GM20000 (cell line): ENCODE results near the gene ABCC2.

Source experiments
- DNase-seq: peaks from one replicate; pipeline ENCODE4 v3.0.0; 2012; ENCODE audit warnings: low spot score
- TF ChIP-seq, protein P1 (sequence below): IDR thresholded peaks from 2 replicates; pipeline ENCODE4 v1.5.1; 2012; ENCODE audit warnings: mild to moderate bottlenecking, control low read depth; ENCODE audit errors: extremely low read depth, missing control alignments

The ABCC2 gene

DNA sequence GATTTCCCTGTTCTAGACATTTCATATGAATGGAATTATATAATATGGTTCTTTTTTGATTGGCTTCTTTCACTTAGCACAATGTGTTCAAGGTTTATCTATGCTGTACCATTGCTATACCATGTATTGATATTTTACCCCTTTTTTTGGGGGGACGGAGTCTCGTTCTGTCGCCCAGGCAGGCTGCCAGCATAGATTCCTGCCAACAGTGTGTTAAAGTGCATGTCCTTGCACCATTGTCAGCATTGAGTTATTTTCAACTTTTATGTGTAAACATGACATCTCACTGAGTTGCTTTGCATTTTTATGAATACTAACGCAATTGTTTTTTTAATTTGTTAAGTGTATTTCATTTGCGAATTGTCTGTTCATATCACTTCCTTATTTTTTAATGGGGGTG lies 4.9 kb downstream of the ABCC2 start:
- TF ChIP-seq, protein P1, sequence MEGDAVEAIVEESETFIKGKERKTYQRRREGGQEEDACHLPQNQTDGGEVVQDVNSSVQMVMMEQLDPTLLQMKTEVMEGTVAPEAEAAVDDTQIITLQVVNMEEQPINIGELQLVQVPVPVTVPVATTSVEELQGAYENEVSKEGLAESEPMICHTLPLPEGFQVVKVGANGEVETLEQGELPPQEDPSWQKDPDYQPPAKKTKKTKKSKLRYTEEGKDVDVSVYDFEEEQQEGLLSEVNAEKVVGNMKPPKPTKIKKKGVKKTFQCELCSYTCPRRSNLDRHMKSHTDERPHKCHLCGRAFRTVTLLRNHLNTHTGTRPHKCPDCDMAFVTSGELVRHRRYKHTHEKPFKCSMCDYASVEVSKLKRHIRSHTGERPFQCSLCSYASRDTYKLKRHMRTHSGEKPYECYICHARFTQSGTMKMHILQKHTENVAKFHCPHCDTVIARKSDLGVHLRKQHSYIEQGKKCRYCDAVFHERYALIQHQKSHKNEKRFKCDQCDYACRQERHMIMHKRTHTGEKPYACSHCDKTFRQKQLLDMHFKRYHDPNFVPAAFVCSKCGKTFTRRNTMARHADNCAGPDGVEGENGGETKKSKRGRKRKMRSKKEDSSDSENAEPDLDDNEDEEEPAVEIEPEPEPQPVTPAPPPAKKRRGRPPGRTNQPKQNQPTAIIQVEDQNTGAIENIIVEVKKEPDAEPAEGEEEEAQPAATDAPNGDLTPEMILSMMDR = no peak
- DNase-seq = no peak

DNA sequence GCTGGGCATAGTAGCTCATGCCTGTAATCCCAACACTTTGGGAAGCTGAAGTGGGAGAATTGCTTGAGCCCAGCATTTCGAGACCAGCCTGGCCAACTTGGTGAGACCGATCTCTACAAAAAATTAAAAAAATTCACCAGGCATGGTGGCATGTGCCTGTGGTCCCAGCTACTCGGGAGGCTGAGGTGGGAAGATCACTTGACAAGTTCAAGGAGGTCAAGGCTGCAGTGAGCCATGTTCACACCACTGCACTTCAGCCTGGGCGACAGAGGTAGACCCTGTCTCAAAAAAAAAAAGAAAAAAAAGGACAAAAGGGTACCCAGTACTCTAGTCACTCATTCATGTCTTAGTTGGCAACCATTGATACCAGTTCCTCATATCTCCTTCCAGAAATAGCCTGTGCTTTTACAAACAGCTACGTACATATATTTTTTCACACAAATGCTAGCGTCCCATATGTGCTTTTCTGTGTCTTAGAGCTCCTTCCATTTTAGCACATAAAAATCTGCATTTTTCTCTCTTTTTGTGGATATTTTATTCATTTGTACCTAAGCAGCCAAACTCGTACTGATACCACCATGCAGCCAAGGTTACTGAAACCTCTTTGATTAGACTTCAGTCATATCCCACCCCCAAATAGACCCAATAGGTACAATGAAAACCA lies 5.5 kb downstream of the ABCC2 start:
- TF ChIP-seq, protein P1 = no peak
- DNase-seq = no peak

DNA sequence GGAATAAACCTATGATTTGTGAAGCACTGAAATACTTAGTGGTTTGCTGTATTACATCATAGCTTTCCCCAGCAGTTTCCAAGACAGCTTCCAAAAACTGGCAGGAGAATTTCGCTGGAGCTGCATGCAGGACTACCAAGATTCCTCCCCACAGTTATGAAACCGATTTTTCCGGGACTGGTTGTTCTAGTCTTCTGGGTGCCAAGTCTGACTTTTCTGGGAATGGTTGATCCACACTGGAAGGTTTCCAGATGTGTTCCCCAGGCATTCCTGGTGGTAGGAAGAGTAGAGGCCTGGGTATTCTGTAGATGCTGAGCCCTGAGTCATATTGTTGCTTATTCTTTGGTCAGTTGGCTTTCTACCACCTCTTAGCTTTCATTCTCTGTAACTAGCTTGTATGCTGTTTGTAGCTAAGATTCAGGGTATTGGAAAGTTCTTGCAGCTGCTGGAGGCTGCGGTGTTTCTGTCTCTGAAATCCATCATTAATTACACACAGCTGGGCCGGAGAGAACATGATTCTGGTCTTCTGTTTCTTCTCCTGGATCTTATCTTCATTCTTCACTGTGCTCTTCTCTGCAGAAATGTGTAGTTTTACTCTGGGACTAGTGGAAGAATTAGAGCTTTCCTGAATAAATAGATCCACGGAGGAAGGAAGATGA lies 6.3 kb downstream of the ABCC2 start:
- no peak for DNase-seq
- TF ChIP-seq, protein P1 = no peak

DNA sequence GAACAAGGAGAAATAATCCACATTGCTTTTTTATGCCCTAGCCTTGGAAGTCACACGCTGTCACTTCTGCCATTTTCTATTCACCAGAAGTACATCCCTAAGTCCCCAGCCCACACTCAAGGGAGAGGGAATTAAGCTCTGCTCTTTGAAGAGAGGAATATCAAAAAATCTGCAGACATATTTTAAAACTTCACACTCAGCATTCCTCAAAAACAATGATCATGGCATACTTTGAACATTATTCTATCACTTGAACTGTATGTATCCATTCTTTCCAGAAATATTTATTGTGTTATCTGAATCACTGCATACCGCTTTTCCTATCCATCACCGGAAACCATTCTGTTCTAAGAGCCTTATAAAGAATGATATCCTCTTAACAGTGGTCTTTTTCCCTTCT lies 9.4 kb downstream of the ABCC2 start:
- TF ChIP-seq, protein P1 = no peak
- DNase-seq = no peak

DNA sequence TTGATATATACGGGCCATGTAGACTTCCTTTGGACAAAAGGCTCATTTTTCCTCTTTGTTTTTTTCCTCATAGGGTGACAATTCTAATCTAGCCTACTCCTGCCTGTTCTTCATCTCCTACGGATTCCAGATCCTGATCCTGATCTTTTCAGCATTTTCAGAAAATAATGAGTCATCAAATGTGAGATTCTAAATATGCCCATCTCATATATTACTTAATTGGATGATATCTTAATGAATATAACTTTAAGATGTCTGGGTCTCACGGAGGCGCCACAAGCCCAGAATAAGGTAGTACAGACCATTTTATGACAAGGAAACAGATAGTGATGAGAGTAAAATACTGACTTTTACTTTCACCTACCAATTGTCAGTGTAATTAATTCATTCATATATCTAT lies 11.4 kb downstream of the ABCC2 start:
- TF ChIP-seq, protein P1 = no peak
- DNase-seq = no peak

DNA sequence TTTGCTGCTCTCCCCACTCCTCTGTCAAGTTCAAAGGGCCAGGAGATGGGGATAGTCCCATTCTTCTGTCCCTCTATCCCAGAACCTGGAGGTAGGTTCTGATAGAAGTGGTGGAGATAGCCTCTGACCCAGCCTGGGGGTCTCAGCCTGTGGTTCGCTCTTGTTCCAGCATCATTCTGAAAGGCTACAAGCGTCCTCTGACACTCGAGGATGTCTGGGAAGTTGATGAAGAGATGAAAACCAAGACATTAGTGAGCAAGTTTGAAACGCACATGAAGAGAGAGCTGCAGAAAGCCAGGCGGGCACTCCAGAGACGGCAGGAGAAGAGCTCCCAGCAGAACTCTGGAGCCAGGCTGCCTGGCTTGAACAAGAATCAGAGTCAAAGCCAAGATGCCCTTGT lies 14.5 kb downstream of the ABCC2 start:
- TF ChIP-seq, protein P1 = no peak
- no peak for DNase-seq

DNA sequence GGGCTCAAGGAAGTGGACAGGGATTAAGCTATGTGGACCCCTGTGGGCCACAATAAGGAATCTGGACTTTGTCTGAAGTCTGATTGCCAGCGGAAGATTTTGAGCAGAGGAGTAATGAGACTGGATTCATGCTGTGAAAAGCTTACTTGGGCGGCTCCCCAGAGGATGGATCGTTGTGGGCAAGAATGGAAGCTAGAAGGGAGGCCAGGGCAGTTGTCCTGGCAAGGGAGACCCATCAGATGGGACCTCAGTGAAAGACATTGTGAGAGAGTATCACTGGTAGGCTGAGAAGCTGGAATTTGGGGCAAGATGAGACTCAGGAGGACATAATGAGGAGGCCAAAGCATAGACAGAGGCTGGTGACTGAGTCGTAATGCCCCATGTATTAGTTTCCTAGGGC lies 15.6 kb downstream of the ABCC2 start:
- no peak for DNase-seq
- TF ChIP-seq, protein P1 = no peak
